GM23338 (cell line): ENCODE measurements around the gene RTN4IP1.

Experiments used
- CTCF ChIP-seq, 2 experiments: fragments of 200-600 bp in 1 of 2; sonication (generic) in 1 of 2; conservative IDR thresholded peaks; 2 replicates each; pipeline versions ENCODE4 v1.5.1 to v1.6.1; 2016 to 2017; ENCODE audit warnings: antibody characterized with exemption in 2 of 2, low read depth in 2 of 2, mild to moderate bottlenecking in 2 of 2, moderate library complexity in 1 of 2
- ETS1 ChIP-seq: IDR thresholded peaks from 2 replicates; pipeline ENCODE4 v1.6.1; 2016; ENCODE audit warnings: antibody characterized with exemption

DNA sequence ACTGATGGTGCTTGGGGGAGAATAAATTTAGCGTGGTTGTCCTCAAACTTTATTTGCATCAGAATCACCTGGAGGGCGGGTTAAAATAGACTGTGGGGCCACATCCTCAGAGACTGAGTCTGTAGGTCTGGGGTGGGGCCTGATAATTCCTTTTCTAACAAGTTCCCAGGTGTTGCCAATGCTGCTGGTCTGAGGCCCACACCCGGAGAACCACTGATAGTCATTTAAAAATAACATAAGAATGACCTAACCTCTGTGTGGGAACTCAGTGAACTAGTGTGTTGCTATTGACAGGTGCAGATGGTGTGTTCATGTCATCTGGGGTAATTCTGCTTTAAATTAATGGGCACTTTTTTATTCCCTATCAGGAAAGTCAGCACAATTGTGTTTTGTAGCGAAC lies 64.8 kb downstream of the RTN4IP1 start:
- no peak for TF ChIP-seq CTCF (conservative IDR thresholded peaks at IDR 0.05; ENCODE audit: low read depth in 2 of 2)
- no peak for TF ChIP-seq ETS1
